PC-3 (cell line): Measurements from ENCODE around the gene BAZ2B.

Experiments
- EZH2 ChIP-seq: fragments of 300-600 bp; sonication (generic); IDR thresholded peaks from one replicate; pipeline ENCODE4 v1.6.1; 2017; ENCODE audit warnings: antibody characterized with exemption, mild to moderate bottlenecking, low read length; ENCODE audit not compliant: unreplicated experiment
- EZH2phosphoT487 ChIP-seq: fragments of 300-600 bp; sonication (generic); IDR thresholded peaks from 2 replicates; pipeline ENCODE4 v1.6.1; 2018; ENCODE audit warnings: mild to moderate bottlenecking, antibody characterized with exemption, low read length, borderline replicate concordance
- TF ChIP-seq, protein P1 (sequence below): fragments of 300-600 bp; sonication (generic); conservative IDR thresholded peaks from 2 replicates; pipeline ENCODE4 v1.5.1; 2017; ENCODE audit warnings: antibody characterized with exemption, low read depth, mild to moderate bottlenecking, low read length

DNA sequence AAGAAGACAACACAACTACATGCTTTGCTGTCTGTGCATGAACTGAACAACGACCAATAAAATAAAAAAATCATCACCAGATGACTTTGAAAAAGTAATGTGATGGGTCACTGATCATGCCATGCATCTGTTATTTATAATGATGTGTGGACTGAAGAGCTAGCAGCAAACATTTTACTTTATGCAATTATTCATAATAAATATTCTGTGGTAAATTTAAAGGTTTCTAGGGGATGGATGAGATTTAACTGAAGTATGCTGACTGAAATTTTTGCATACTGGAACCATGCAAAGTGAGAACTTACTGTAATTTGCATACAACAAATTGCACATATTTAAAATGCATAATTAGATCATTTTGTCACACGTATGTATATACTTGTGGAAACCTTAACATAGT lies 31.3 kb upstream of the BAZ2B start:
- TF ChIP-seq, protein P1, sequence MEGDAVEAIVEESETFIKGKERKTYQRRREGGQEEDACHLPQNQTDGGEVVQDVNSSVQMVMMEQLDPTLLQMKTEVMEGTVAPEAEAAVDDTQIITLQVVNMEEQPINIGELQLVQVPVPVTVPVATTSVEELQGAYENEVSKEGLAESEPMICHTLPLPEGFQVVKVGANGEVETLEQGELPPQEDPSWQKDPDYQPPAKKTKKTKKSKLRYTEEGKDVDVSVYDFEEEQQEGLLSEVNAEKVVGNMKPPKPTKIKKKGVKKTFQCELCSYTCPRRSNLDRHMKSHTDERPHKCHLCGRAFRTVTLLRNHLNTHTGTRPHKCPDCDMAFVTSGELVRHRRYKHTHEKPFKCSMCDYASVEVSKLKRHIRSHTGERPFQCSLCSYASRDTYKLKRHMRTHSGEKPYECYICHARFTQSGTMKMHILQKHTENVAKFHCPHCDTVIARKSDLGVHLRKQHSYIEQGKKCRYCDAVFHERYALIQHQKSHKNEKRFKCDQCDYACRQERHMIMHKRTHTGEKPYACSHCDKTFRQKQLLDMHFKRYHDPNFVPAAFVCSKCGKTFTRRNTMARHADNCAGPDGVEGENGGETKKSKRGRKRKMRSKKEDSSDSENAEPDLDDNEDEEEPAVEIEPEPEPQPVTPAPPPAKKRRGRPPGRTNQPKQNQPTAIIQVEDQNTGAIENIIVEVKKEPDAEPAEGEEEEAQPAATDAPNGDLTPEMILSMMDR: no peak
- TF ChIP-seq EZH2phosphoT487: no peak
- no peak for TF ChIP-seq EZH2
